Lower lobe of right lung (tissue), 2 donors: ENCODE measurements around the gene MCHR1. TPM values are rescaled to one million over a fixed set of nuclear protein-coding genes. Genes with fewer than 3 reads are reported as not detected.

Source experiments
- ATAC-seq, 2 donors: fragments of 200-7000 bp; cut with Tn5 transposase; one replicate each; pipeline ENCODE4 v1.9.1; 2020 to 2022; ENCODE audit warnings: mild to moderate bottlenecking in 2 of 2, moderate library complexity in 2 of 2
- DNase-seq: peaks from one replicate; pipeline ENCODE4 v3.0.0-alpha.2; 2020
- H3K27ac ChIP-seq: fragments of 200-600 bp; one replicate; pipeline ENCODE4 v1.8.0; 2022
- H3K27me3 ChIP-seq: fragments of 200-600 bp; one replicate; pipeline ENCODE4 v1.8.0; 2022; ENCODE audit warnings: low read depth
- H3K36me3 ChIP-seq: fragments of 200-600 bp; one replicate; pipeline ENCODE4 v1.8.0; 2022; ENCODE audit warnings: mild to moderate bottlenecking
- H3K4me1 ChIP-seq: fragments of 200-600 bp; one replicate; pipeline ENCODE4 v1.8.0; 2022
- H3K4me3 ChIP-seq: fragments of 200-600 bp; one replicate; pipeline ENCODE4 v1.8.0; 2022; ENCODE audit warnings: mild to moderate bottlenecking
- H3K9me3 ChIP-seq: fragments of 200-600 bp; one replicate; pipeline ENCODE4 v1.8.0; 2022
- CTCF ChIP-seq: fragments of 200-600 bp; IDR thresholded peaks from one replicate; pipeline ENCODE4 v1.8.0; 2022; ENCODE audit warnings: antibody characterized with exemption, mild to moderate bottlenecking
- intact Hi-C: fragments of 100-400 bp; cut with DNase I; formaldehyde crosslinking; loops from one replicate; pipeline ENCODE4 v1.11.0; 2022
- total RNA-seq: library from RNA; stranded (reverse); fragmentation: NEBNext Ultra II Directional; extraction: Animal tissue kit (Norgen Biotek cat#: 25700); gene quantifications from one replicate; pipeline ENCODE4 v1.2.1, GENCODE V29; 2021
- donor health status: DM: no; HTN: yes; CAD: no; lungs with severe emphysema.

Gene MCHR1
- total RNA-seq, 1 donor from 2014 or later, result not detected

GRCh38 chr22:40642316-40642715 lies 37.0 kb upstream of the MCHR1 start:
- no peak overlapping the region for H3K27ac ChIP-seq
- H3K4me3 ChIP-seq, result no peak overlapping the region
- no peak for ATAC-seq
- no peaks in the 10 kb centered on the region for H3K27me3 ChIP-seq
- intact Hi-C loops, result loop anchor here (10.0 kb wide), 1 partner anchor 208 kb away; no protein-coding TSS in a partner anchor
- H3K4me1 ChIP-seq, result peaks cover 18% of the 10 kb centered on the region
- H3K9me3 ChIP-seq, result no peaks in the 10 kb centered on the region
- no peak for TF ChIP-seq CTCF
- no peaks in the 10 kb centered on the region for H3K36me3 ChIP-seq
- no peak for DNase-seq

GRCh38 chr22:40645579-40646197 lies 33.6 kb upstream of the MCHR1 start:
- H3K4me1 ChIP-seq, result peaks cover 11% of the 10 kb centered on the region
- DNase-seq, result no peak
- no peaks in the 10 kb centered on the region for H3K27me3 ChIP-seq
- intact Hi-C loops, result loop anchor here (10.0 kb wide), 1 partner anchor 211 kb away; no protein-coding TSS in a partner anchor
- ATAC-seq, result no peak
- no peak overlapping the region for H3K27ac ChIP-seq
- TF ChIP-seq CTCF, result no peak
- H3K9me3 ChIP-seq, result no peaks in the 10 kb centered on the region
- no peak overlapping the region for H3K4me3 ChIP-seq
- no peaks in the 10 kb centered on the region for H3K36me3 ChIP-seq

GRCh38 chr22:40648386-40648785 lies 30.9 kb upstream of the MCHR1 start:
- ATAC-seq, result no peak
- Histone ChIP-seq H3K27me3 (no peaks in the 10 kb centered on the region), H3K9me3 (no peaks in the 10 kb centered on the region), H3K36me3 (no peaks in the 10 kb centered on the region), H3K4me3 (no peak overlapping the region), H3K4me1 (peaks cover 21% of the 10 kb centered on the region), H3K27ac (no peak overlapping the region)
- DNase-seq, result no peak
- intact Hi-C loops, result loop anchor here (10.0 kb wide), 1 partner anchor 214 kb away; no protein-coding TSS in a partner anchor
- no peak for TF ChIP-seq CTCF

GRCh38 chr22:40651057-40651456 lies 28.2 kb upstream of the MCHR1 start:
- intact Hi-C loops, result no loop called here
- Histone ChIP-seq H3K27ac (peak overlapping the region; percentile 92), H3K4me3 (peak overlapping the region; percentile 56), H3K4me1 (peaks cover 32% of the 10 kb centered on the region), H3K27me3 (no peaks in the 10 kb centered on the region), H3K36me3 (no peaks in the 10 kb centered on the region), H3K9me3 (no peaks in the 10 kb centered on the region)
- no peak for ATAC-seq
- no peak for DNase-seq
- no peak for TF ChIP-seq CTCF

- peak overlapping the region; percentile 56 for H3K4me3 ChIP-seq
- H3K27me3 ChIP-seq, result no peaks in the 10 kb centered on the region
- TF ChIP-seq CTCF, result no peak
- H3K9me3 ChIP-seq, result no peaks in the 10 kb centered on the region
- H3K27ac ChIP-seq, result peak overlapping the region; percentile 92
- intact Hi-C loops, result no loop called here
- peaks cover 25% of the 10 kb centered on the region for H3K4me1 ChIP-seq
- ATAC-seq, result peak; percentile 96
- peak; percentile 93 for DNase-seq
- no peaks in the 10 kb centered on the region for H3K36me3 ChIP-seq
Observed at GRCh38 chr22:40651563-40652501, 27.5 kb upstream of the MCHR1 start.
